ENCODE data around the gene SIRPB2. TPM values are rescaled to one million over a fixed set of nuclear protein-coding genes. Genes with fewer than 3 reads are reported as not detected.

The SIRPB2 gene
- total RNA-seq, 1 experiment from 2014 or later = 7.1 TPM

GRCh38 chr20:1496930-1497329 lies 5.7 kb upstream of the SIRPB2 start:
- TF ChIP-seq, protein P1, sequence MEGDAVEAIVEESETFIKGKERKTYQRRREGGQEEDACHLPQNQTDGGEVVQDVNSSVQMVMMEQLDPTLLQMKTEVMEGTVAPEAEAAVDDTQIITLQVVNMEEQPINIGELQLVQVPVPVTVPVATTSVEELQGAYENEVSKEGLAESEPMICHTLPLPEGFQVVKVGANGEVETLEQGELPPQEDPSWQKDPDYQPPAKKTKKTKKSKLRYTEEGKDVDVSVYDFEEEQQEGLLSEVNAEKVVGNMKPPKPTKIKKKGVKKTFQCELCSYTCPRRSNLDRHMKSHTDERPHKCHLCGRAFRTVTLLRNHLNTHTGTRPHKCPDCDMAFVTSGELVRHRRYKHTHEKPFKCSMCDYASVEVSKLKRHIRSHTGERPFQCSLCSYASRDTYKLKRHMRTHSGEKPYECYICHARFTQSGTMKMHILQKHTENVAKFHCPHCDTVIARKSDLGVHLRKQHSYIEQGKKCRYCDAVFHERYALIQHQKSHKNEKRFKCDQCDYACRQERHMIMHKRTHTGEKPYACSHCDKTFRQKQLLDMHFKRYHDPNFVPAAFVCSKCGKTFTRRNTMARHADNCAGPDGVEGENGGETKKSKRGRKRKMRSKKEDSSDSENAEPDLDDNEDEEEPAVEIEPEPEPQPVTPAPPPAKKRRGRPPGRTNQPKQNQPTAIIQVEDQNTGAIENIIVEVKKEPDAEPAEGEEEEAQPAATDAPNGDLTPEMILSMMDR (conservative IDR thresholded peaks at IDR 0.05) = no peak
- no peak for TF ChIP-seq EZH2 (IDR thresholded peaks at IDR 0.05; ENCODE audit: low read depth)
- H3F3A ChIP-seq (ENCODE audit: insufficient read depth, low read depth) = peaks cover 6% of the 10 kb centered on the region; the same call in 1 of the 2 replicates
- H3K27ac ChIP-seq = no peak overlapping the region
- POLR2A ChIA-PET (ENCODE audit: unreplicated experiment) = no interaction called here
- no peaks in the 10 kb centered on the region for H3K36me3 ChIP-seq (ENCODE audit: low read depth)
- no peak overlapping the region for H3K4me3 ChIP-seq
- intact Hi-C loops (cut with micrococcal nuclease; ENCODE audit: unreplicated experiment) = no loop called here
- no peak overlapping the region for H2AFZ ChIP-seq
- no peaks in the 10 kb centered on the region for H3K79me2 ChIP-seq (ENCODE audit: low read depth)
- H4K20me1 ChIP-seq (ENCODE audit: insufficient read depth) = no peaks in the 10 kb centered on the region
- H3K27me3 ChIP-seq (ENCODE audit: insufficient read depth, low read depth) = no peaks in the 10 kb centered on the region
- CTCF ChIA-PET = no interaction called here
- peaks cover 31% of the 10 kb centered on the region for H3K9me3 ChIP-seq (ENCODE audit: insufficient read depth, low read depth)
- no peak overlapping the region for H3K4me2 ChIP-seq
- no peak for DNase-seq
- no peaks in the 10 kb centered on the region for H3K9me2 ChIP-seq (ENCODE audit: insufficient read depth)
- BruUV-seq (replicated peaks) = no TSS peak
- peaks cover 19% of the 10 kb centered on the region for H3K4me1 ChIP-seq (replicated peaks; ENCODE audit: insufficient read depth)

DNA sequence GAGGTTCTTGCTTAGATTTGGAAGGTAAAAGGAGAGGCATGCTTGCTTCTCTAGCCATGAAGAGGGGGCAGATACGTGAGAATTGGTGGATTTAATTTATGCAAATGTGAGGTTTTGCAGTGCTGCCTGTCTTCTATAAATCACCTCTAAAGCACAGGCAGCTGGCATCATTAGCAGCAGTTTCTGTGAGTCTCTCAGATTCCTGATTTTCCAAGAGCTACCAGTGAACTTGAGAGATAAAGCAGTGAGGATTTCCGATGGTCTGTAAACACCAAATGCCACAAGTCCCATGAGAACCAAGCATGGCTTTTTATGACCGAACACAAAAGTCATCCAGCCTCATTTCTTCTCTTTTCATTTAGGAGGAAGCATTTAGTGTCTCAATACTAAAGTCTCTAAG lies 3.2 kb upstream of the SIRPB2 start:
- H3K36me3 ChIP-seq (ENCODE audit: low read depth) = no peaks in the 10 kb centered on the region
- H3K27me3 ChIP-seq (ENCODE audit: insufficient read depth, low read depth) = no peaks in the 10 kb centered on the region
- no peaks in the 10 kb centered on the region for H4K20me1 ChIP-seq (ENCODE audit: insufficient read depth)
- no peak overlapping the region for H3K4me2 ChIP-seq
- H3K79me2 ChIP-seq (ENCODE audit: low read depth) = no peaks in the 10 kb centered on the region
- no peak overlapping the region for H3K27ac ChIP-seq
- DNase-seq = no peak
- CTCF ChIA-PET = no interaction called here
- H2AFZ ChIP-seq = no peak overlapping the region
- H3K4me1 ChIP-seq (replicated peaks; ENCODE audit: insufficient read depth) = peaks cover 30% of the 10 kb centered on the region
- POLR2A ChIA-PET (ENCODE audit: unreplicated experiment) = no interaction called here
- no peak overlapping the region for H3K4me3 ChIP-seq
- no TSS peak for BruUV-seq (replicated peaks)
- H3F3A ChIP-seq (ENCODE audit: insufficient read depth, low read depth) = peaks cover 30% of the 10 kb centered on the region
- no peaks in the 10 kb centered on the region for H3K9me2 ChIP-seq (ENCODE audit: insufficient read depth)
- intact Hi-C loops (cut with micrococcal nuclease; ENCODE audit: unreplicated experiment) = no loop called here
- H3K9me3 ChIP-seq (ENCODE audit: insufficient read depth, low read depth) = peaks cover 16% of the 10 kb centered on the region
- TF ChIP-seq EZH2 (IDR thresholded peaks at IDR 0.05; ENCODE audit: low read depth) = no peak
- TF ChIP-seq, protein P1 (conservative IDR thresholded peaks at IDR 0.05) = no peak

GRCh38 chr20:1493536-1493935 lies 2.3 kb upstream of the SIRPB2 start:
- no peaks in the 10 kb centered on the region for H3K79me2 ChIP-seq (ENCODE audit: low read depth)
- ChIA-PET POLR2A (ENCODE audit: unreplicated experiment) (interaction anchor here (0.7 kb wide), 1 partner anchor 173 kb away, joined by 5 read pairs; no protein-coding TSS in a partner anchor), CTCF (interaction anchor here (0.6 kb wide), 1 partner anchor 21 kb away, joined by 5 read pairs; no protein-coding TSS in a partner anchor)
- no peak overlapping the region for H3K27ac ChIP-seq
- H3K27me3 ChIP-seq (ENCODE audit: insufficient read depth, low read depth) = no peaks in the 10 kb centered on the region
- H2AFZ ChIP-seq = no peak overlapping the region
- no peak overlapping the region for H3K4me2 ChIP-seq
- peaks cover 39% of the 10 kb centered on the region for H3F3A ChIP-seq (ENCODE audit: insufficient read depth, low read depth)
- H4K20me1 ChIP-seq (ENCODE audit: insufficient read depth) = no peaks in the 10 kb centered on the region
- no peak for DNase-seq
- H3K36me3 ChIP-seq (ENCODE audit: low read depth) = no peaks in the 10 kb centered on the region
- peaks cover 37% of the 10 kb centered on the region for H3K4me1 ChIP-seq (replicated peaks; ENCODE audit: insufficient read depth)
- no peak for TF ChIP-seq EZH2 (IDR thresholded peaks at IDR 0.05; ENCODE audit: low read depth)
- TF ChIP-seq, protein P1 (conservative IDR thresholded peaks at IDR 0.05) = no peak
- H3K9me3 ChIP-seq (ENCODE audit: insufficient read depth, low read depth) = peaks cover 10% of the 10 kb centered on the region
- no peak overlapping the region for H3K4me3 ChIP-seq
- BruUV-seq (replicated peaks) = no TSS peak
- no peaks in the 10 kb centered on the region for H3K9me2 ChIP-seq (ENCODE audit: insufficient read depth)
- intact Hi-C loops (cut with micrococcal nuclease; ENCODE audit: unreplicated experiment) = no loop called here
